Left renal pelvis (tissue), 4 donors: ENCODE measurements around the gene ZNF256. TPM values are rescaled to one million over a fixed set of nuclear protein-coding genes. Genes with fewer than 3 reads are reported as not detected.

Experiments used
- DNase-seq, 4 donors: peaks; one replicate each; pipeline ENCODE4 v3.0.0-alpha.2; 2013; ENCODE audit warnings: low read depth in 4 of 4, low spot score in 3 of 4
- polyA plus RNA-seq, 4 donors: library from polyadenylated mRNA; unstranded; fragments of 120-200 nt; gene quantifications; one replicate each; pipeline ENCODE4 v1.2.1, GENCODE V29; 2013; ENCODE audit not compliant: insufficient read length in 4 of 4

ZNF256 gene
- polyA plus RNA-seq, 4 donors: 7.3 to 10.8 (median 9.1) TPM

- DNase-seq: no peak
These were observed 47.2 kb downstream of the ZNF256 start for GRCh38 chr19:57900311-57900710.

Other genes with a start within 250 kb of the ZNF256 start
- gene ZNF154, start 238.5 kb downstream of the ZNF256 start, polyA plus RNA-seq: 10 to 100 TPM; 22.8 to 33.6 (median 31.2) TPM
- gene ZNF671, start 220.1 kb downstream of the ZNF256 start, polyA plus RNA-seq: 10 to 100 TPM in 3 of 4 donors, 1 to 10 TPM in 1; 9.4 to 19.4 (median 19.3) TPM
- 10 to 100 TPM; 24.9 to 39.6 (median 36.9) TPM for gene ZNF776, start 200.9 kb downstream of the ZNF256 start, polyA plus RNA-seq
- gene ZNF586, start 178.0 kb downstream of the ZNF256 start, polyA plus RNA-seq: 10 to 100 TPM; 15.6 to 27.2 (median 22.7) TPM
- gene ZNF552, start 132.8 kb downstream of the ZNF256 start, polyA plus RNA-seq: 10 to 100 TPM in 3 of 4 donors, 1 to 10 TPM in 1; 6.3 to 27.4 (median 18.0) TPM
- gene ZNF587B, start 117.4 kb downstream of the ZNF256 start, polyA plus RNA-seq: 10 to 100 TPM in 3 of 4 donors, 1 to 10 TPM in 1; 4.6 to 17.1 (median 15.0) TPM
- 10 to 100 TPM; 19.6 to 41.0 (median 26.1) TPM for gene ZNF587, start 97.8 kb downstream of the ZNF256 start, polyA plus RNA-seq
- gene ZNF814, start 58.7 kb downstream of the ZNF256 start, polyA plus RNA-seq: 10 to 100 TPM; 36.3 to 84.0 (median 53.2) TPM
- gene ZNF417, start 31.1 kb downstream of the ZNF256 start, polyA plus RNA-seq: 10 to 100 TPM; 19.5 to 32.7 (median 25.6) TPM
- gene ZNF418, start 12.3 kb downstream of the ZNF256 start, polyA plus RNA-seq: 10 to 100 TPM; 15.4 to 27.7 (median 24.1) TPM
- 1 to 10 TPM; 1.3 to 3.1 (median 2.2) TPM for gene C19orf18, start 26.8 kb upstream of the ZNF256 start, polyA plus RNA-seq
- 10 to 100 TPM; 20.2 to 34.4 (median 30.8) TPM for gene ZNF606, start 55.1 kb upstream of the ZNF256 start, polyA plus RNA-seq
- gene ZSCAN1, start 86.3 kb upstream of the ZNF256 start, polyA plus RNA-seq: 1 to 10 TPM; 1.4 to 7.7 (median 2.5) TPM
- 10 to 100 TPM; 22.1 to 28.6 (median 23.9) TPM for gene ZNF135, start 111.6 kb upstream of the ZNF256 start, polyA plus RNA-seq
- gene ZSCAN18, start 150.5 kb upstream of the ZNF256 start, polyA plus RNA-seq: 100 to 1,000 TPM in 1 of 4 donors, 10 to 100 TPM in 3; 76.2 to 122 (median 83.3) TPM
- 10 to 100 TPM; 17.7 to 24.3 (median 22.1) TPM for gene ZNF329, start 203.1 kb upstream of the ZNF256 start, polyA plus RNA-seq
- gene ZNF274, start 235.4 kb upstream of the ZNF256 start, polyA plus RNA-seq: 10 to 100 TPM; 13.0 to 24.0 (median 19.5) TPM